GM21737 (cell line): ENCODE data around the gene MRPL14.

ENCODE experiments used
- ATAC-seq: cut with Tn5 transposase; IDR thresholded peaks from one replicate; pipeline ENCODE4 v1.9.1; 2021; ENCODE audit warnings: mild to moderate bottlenecking, moderate library complexity; ENCODE audit not compliant: unreplicated experiment

The MRPL14 gene

DNA sequence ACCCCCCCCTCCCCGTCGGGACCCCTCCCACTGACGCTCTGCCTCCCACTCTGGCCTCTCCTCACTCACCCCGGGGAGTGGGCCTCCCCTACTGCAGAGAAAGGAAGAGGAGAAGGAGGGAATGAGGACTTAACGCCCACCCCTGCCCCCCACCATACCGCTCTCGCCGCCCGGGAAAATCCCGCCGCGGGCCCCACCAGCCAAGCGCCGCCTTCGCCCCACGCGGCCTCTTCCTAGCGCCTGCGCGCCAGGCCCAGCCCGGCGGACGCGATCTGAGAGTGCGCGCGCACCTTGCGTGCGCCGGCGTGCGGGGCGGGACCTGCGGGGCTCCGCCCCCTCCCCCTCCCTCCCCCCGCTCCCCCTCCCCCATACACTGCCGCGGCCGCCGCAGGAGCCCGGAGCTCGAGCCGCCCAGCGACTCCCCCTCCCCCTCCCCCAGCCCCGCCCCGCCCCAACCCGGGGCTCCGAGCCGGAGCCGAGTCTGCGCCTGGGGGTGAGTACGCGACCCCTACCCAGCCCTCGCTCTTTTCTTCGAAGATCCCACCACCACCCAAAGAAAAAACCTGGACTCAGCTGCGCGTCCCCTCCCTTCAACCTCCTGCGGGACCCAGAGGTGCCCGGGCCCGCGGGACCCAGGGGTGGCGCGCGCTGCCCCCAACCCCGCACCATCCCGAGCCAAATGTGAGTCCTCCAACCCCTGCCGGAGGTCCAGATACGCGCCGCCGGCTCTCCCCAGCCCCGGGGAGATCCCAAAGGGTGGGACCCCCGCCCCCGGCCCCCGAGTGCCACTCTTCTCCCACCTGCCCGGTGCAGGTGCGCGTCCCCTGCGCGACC lies at the start of gene MRPL14, which contains the start of gene TMEM63B:
MRPL14 (minus strand) TSS at position 267 of the 834 bp plus-strand sequence. CDS start 10,841 bp downstream, outside the sequence.
TMEM63B (plus strand) TSS at position 369 of the 834 bp plus-strand sequence. CDS start 7,031 bp downstream, outside the sequence.
- ATAC-seq = peak; percentile 61

DNA sequence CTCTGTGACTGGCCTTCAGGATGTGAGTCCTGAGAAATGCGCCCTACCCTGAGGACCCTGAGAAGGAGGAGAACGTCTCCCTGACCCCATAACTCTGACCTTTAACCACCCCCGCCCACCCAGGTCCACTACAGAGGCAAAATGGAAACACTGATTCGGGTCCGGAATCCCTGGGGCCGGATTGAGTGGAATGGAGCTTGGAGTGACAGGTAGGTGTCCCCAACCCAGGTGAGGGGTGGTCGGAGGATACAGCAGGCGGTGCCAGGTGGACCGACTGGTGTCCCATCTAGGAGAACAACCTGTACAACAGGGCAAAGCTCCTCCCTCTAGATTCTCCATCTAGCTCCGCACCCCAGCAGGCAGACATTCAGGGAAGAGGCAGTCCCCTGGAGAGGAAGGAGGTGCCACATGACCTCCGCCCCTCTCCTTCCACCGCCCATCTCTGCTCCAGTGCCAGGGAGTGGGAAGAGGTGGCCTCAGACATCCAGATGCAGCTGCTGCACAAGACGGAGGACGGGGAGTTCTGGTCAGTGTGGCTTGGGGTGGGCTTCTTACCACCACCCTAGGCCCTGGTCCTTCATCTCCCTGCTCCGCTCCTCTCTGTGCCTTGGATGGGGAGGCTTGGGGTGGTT lies 49.0 kb upstream of the MRPL14 start:
- no peak for ATAC-seq

- ATAC-seq = peak; percentile 53
Observed at GRCh38 chr6:44172731-44173500, 45.7 kb upstream of the MRPL14 start.

GRCh38 chr6:44171899-44172546 lies 44.8 kb upstream of the MRPL14 start:
- no peak for ATAC-seq

- no peak for ATAC-seq
Observed at GRCh38 chr6:44169886-44170570, 42.8 kb upstream of the MRPL14 start.

DNA sequence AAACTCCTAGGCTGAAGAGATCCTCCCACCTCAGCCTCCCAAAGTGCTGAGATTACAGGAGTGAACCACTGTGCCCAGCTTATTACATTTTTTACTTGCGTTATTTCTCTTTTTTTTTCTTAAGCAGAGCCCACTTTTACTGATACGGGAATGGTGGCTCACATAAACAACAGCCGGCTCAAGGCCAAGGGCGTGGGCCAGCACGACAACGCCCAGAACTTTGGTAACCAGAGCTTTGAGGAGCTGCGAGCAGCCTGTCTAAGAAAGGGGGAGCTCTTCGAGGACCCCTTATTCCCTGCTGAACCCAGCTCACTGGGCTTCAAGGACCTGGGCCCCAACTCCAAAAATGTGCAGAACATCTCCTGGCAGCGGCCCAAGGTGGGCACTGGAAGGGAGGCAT lies 41.9 kb upstream of the MRPL14 start:
- no peak for ATAC-seq

GRCh38 chr6:44167567-44167966 lies 40.3 kb upstream of the MRPL14 start:
- ATAC-seq = no peak

- ATAC-seq = no peak
Observed at GRCh38 chr6:44166591-44167184, 39.4 kb upstream of the MRPL14 start.

DNA sequence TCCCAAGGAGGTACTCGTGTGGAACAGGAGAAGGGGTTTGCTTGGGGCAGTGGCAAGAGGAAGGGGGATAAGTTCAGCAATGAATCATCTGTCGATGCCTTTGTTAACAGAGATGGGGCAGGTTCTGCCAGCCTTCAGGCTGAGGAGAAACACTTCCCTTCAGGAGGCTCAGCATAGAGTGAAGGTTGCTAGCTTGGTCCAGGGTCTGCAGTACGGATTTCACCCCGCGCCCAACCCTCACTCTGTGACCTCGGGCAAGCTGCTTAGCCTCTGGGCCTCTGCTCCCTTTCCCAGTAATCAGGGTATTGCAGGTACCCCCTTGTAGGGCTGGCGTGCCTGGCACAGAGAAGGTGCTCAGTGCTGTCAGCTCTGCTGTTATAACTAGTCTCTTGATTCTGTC lies 38.9 kb upstream of the MRPL14 start:
- ATAC-seq = no peak

GRCh38 chr6:44162876-44163625 lies 35.8 kb upstream of the MRPL14 start:
- ATAC-seq = no peak

GRCh38 chr6:44161997-44162338 lies 34.7 kb upstream of the MRPL14 start:
- ATAC-seq = no peak

DNA sequence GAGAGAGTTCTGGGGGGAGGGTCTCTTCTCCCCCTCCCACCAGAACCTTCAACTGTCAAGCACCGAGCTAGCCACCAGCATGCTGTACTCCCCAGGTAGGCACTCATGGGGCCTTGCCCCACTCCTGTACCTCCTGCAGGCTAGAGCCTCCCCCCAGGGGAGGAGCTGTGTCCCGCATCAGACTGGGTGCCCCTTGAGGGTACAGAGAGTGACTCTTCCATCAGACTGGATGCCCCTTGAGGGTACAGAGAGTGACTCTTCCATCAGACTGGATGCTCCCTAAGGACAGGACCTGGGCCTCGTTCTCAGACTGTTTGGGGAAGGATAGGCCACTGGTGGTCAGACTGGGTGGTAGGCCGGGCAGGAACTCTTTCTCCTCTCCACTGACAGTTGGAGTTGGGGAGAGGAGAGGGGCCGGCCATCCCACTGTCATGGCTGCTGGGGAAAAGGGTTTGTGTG lies 31.5 kb upstream of the MRPL14 start, which contains the start of gene CAPN11:
CAPN11 (plus strand) TSS at position 51 of the 459 bp plus-strand sequence; CDS start at position 80, 29 bp downstream.
- ATAC-seq = no peak

GRCh38 chr6:44157152-44157521 lies 29.9 kb upstream of the MRPL14 start:
- ATAC-seq = no peak

DNA sequence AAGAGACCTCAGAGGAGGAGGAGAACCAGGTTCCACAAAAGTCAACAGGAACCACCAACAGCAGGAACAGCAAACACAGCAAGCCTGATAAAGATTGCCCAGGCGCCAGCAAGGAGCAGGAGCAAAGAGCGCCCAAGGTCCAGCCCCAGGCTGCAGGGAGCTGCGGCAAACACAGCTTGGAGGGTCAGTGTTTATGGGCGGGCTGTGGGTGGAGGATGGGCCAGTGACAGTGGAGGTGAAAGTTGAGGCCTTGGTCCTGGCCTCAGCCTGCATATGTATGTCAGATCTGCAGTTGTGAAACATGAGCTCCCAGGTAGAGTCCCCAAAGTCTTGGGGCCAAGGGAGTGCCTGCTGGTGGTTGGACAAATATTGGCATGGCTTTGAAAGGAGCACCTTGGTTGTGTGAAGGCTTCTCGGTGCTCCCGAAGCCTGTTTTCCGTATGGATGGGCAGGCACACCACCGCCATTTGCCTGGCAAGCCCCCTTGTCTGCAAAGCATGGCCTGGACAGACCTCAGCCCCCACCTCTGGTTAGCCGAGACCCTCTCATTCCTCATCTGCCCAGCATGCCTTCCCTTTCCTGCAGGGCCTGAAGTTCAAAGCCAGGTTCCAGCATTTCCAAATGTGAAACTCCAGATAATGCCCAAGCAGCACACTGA lies 29.4 kb upstream of the MRPL14 start:
- ATAC-seq = no peak

- ATAC-seq = no peak
Observed at GRCh38 chr6:44154067-44154466, 26.8 kb upstream of the MRPL14 start.

GRCh38 chr6:44152533-44152932 lies 25.3 kb upstream of the MRPL14 start:
- no peak for ATAC-seq

- no peak for ATAC-seq
Observed at GRCh38 chr6:44152109-44152461, 24.8 kb upstream of the MRPL14 start.

DNA sequence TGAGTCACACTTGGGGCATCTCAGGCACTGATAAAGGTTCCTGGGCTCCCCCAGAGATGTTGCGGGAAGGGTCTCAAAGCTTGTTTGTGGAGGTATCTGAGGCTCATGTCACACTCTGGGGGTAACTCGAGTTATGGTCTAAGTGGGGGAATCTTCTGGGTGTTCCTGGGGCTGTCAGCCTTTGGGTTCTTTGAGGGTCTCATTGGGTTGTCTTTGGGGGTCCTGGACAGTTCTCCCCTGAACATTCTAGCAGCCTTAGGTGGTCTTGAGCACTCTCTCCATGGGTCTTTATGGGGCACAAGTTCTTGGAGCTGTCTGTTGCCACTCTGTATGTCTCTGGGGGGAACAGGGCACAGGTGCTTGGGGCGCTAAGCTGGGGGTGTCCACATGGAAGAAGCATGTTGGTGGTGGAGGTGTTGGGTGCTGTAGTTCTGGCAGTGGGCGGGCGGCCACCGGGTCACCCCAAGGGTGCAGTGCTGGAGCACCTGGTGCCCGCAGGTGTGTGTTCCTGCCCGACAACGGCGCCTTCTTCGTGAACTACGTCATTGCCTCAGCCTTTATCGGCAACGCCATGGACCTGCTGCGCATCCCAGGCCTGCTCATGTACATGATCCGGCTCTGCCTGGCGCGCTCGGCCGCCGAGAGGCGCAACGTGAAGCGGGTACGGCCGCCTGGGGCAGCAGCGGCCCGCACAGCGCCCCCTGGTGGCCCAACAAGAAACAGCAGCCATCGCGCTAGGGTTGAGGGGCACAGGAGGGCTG lies 24.3 kb upstream of the MRPL14 start:
- ATAC-seq = peak; percentile 54
